GM18499 (cell line): ENCODE measurements around the gene LIFR.

Experiments used
- ATAC-seq: cut with Tn5 transposase; IDR thresholded peaks from one replicate; pipeline ENCODE4 v1.9.1; 2021; ENCODE audit warnings: moderate number of reproducible peaks; ENCODE audit not compliant: insufficient read depth, unreplicated experiment

The LIFR gene

DNA sequence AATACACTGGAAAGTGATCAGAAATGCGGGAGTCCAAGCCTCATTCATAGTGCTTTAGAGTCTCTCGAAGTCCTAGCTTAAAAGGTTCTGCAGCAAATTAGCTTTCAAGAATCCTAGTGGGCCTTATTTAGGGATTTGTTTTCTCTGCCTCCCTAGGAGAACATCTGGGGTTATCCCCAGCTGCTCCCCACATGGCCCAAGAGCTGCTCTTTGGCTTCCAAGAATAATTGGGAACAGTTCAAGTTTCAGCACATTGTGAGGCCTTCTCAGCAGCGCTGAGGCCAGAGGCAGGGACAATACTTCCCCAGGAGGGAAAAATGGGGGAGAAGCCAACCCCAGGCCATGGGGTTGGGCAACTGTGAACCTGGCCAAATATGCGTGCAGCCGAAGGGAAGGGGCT, 108.7 kb downstream of the LIFR start:
- no peak for ATAC-seq

DNA sequence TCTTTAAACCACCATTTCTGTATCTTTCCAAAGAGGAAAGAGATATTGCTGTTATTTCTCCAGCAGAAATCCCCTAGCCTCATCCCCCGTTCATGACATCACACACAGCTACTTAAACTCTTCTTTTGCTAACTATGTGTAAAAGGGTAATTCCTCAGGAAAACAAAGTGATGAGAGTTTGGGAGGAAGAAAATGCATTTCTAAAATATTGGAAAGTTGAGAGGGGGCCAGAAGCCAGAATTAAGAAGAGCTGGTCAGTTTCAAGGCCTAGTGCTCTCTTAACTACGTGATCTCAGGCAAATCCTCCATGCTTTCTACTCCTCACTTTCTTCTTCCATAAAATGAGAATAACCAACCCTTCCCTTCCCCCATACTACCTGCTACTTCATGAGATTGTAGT, 109.4 kb downstream of the LIFR start:
- ATAC-seq, result no peak

DNA sequence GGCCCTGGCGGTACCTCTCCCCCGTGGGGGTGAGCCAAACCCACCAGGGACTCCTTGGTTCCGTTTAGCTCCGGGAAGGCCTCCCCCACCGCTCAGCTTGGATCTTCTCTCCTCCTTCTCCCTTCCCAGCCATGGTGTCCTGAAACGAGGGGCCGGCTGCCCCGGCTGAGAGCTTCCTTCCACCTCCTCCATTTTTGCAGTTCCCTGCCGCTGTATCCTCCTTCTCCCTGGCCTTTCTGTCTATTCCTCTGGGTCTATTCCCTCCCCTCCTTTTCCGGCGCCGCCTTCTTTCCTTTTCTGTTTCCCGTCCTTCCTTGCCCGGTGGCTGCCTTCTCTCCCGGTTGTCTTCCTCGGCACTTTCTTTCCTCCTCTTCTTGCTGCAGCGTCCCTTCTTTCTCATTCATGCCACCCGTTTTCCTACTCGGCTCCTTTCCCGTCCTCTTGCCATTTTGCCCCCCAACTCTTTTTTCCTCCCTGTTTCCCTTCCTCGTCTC, 110.4 kb downstream of the LIFR start:
- ATAC-seq, result no peak

DNA sequence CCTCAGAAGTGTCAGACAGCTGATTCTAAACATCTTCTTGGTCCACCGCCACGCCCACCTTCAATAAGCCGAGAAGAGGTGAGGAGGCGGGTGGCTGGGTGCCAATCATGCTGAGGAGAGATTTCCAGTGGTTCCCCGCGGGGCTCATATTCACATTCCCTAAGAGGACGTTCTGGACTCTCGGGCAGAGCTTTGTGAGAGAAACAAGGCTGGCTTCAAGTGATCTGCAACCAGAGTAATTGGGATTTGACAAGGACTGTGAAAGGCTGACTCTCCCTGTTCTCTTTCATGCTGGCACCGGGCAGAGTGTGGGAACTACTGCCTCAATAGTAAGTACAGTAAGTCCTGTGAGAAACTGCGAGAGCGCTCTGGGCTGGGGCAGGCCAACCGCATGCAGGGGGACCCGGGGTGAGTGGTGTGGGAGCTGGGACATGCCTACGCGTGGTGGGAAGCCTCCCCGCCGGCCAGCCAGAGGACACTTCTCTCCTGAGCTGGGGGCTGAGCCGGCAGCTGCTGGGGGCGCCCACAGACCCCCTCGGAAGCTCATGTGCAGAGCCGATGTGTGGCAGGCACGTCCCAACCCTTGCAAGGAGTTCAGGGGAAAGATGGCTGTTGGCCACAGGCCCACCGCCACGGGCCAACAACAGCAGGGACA, 110.9 kb downstream of the LIFR start:
- no peak for ATAC-seq

DNA sequence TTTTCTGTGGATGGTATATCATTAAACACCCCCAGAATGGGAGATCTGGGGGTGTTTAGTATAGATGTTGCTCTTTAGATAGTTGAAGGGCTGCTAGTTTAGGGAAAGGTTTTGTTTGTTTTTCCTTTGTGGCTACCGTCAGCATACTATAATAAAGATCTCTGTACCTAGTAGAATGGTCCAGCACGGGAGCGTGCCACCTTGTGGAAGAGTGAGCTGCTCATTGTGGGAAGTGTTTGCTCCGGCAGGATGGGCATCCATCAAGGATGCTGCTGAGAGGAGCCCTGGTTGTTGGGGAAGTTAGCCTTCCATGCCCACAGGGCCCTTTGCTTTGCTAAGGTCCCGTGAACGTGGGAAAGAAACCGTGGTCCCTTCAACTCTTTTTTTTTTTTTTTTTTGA, 113.1 kb downstream of the LIFR start:
- ATAC-seq, result no peak

DNA sequence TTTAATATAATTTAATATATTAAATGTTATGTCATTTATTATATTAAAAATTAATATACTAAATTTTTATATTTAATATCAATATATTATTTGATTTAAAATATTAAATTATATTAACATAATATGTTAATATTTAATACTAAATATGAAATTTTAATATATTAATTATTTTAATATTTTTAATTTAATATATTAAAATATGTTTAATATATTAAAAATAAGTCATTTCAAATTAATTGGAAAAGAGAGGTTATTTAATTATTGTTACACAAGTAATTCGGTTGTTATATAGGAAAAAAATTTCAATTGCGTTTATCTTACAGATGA, 114.2 kb downstream of the LIFR start:
- no peak for ATAC-seq

DNA sequence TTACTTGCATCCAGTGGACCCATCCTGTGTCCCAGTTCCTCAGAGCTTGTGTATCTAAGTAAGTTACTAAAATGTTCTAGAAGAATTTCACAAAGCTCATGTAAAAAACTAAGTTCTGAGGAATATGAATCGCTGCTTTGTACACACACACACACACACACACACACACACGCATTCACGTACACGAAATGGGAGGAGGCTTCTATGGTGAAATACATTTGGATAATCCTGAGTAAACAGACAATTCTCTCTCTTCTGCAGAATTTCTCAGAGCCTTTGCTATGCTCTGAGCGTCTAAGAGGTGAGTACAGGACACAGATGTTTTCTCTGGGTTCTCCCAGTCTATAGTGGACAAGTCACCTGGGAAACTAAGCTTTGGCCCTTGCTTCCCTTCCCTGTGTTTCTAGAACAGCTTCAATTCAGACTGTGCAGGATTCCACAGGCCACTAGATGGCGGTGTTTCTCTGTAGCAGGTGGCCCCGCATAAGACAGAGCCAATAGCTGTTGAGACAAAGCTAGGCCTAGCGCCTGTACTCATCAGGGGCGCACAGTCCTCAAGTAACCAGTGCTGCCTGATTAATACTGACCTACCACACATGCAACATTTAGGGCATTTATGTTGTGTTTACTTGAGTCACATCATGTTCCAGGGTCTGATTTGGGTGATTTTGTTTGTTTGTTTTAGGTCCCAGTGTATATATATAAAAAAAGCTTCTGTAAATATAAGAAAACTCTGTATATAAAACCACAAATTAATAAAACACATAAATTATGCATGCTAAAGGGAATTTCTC, 114.8 kb downstream of the LIFR start:
- peak; percentile 96 for ATAC-seq

DNA sequence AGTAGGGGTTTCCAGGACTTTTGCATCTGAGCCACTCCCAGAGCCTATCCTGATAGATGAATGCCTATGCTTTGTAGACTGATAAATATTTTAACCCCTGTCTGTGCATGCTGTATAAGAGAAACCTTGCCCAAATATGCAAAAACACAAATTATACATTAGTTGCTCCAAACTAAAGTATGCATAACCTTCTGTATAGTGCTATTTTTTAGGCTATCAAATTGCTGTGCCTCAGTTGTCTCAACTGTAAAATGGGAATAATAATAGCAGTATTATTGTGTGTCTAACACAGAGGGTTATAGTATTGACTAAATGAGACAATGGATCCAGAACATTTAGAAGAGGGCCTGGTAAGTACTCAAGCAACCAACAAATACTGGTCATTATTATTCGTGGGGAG, 117.7 kb downstream of the LIFR start:
- ATAC-seq, result no peak

DNA sequence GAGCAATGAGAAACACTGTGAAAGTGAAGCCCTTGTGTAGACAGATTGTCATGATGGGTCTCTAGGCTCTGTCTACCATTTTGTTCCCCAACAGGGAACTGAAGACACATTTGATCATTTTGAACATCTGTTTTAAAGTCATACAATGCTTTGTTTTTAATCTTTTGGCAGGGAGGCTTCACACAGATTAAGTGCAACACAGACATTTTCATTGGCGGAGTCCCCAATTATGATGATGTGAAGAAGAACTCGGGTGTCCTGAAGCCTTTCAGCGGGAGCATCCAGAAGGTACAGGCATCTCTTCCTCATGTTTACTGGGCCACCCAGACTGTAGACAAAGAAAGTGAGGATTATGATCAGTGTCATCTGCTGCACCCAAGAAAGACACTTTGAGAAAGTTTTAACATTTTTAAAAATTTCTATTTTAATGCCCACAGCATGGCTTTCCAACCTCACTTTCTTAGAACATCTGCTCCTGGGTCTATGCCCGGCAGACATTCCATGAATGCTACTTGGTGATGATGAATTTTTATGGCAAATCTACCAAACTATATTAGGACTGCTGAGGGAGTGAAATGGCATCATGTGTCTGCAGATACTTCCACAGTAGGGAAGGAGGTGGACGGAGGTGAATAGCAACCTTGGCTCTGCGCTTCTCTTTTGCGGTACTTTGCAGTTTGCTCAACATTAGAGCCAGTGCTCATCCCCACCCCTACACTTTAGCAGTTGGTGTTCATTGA, 121.3 kb downstream of the LIFR start:
- no peak for ATAC-seq

DNA sequence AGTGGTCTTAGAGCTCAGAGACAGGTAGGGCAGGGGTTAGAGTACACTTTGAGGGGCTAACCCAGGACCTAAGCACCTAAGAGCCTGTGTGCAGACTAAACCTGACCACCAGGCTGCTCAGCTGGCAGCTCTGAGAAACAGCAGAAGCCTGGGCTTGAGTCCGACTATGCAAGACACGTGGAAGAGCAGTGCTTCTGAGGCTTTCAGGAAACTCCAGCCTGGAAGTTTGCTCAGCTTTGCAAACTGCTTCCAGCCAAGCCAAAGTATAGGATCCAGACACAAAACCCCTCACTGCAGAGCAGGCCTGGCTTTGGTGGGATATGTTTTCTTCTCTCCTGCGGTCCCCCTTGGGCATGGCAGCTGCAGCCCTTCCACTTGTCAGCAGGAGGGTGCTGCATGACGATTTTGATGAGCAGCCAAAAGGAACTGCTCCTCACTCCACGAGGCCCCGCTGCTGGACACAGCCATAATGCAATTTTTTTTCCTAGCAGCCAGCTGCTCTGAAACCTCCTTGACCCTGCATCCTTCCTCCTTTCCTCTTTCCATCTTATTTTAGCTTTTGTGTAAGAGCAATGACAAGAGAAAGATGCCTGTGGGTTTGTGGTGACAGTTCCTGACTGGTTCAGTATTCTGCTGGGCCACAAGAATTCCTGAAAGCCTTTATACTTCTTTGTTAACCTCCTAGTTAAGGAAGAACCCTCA, 123.1 kb downstream of the LIFR start:
- no peak for ATAC-seq

DNA sequence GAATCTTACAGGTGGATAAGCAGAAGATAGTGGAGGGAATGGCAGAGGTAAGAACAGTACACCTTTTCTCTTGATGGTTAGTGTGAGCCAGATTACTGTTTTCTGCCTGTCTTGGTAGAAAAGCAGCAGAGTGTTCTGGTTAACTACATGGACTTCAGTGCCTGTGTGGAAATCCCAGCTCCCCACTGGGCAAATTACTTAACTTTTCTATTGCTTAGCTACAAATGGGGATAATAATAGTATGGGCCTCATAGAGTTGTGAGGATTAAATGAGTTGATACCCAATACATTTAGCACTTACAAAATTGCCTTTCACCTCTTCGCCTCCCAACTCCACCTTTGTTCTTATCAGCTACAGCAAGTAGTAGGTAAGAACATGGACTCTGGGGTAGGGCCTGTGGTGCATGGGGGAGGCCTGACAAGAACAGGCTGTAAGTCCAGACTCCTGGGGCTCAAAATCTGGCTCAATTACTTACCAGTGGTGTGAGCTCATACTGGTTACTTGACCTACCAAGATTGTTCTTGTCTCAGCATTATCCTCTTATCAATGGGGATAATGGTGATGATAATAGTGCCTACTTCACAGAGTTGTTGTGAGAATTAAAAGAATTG, 125.1 kb downstream of the LIFR start:
- no peak for ATAC-seq

DNA sequence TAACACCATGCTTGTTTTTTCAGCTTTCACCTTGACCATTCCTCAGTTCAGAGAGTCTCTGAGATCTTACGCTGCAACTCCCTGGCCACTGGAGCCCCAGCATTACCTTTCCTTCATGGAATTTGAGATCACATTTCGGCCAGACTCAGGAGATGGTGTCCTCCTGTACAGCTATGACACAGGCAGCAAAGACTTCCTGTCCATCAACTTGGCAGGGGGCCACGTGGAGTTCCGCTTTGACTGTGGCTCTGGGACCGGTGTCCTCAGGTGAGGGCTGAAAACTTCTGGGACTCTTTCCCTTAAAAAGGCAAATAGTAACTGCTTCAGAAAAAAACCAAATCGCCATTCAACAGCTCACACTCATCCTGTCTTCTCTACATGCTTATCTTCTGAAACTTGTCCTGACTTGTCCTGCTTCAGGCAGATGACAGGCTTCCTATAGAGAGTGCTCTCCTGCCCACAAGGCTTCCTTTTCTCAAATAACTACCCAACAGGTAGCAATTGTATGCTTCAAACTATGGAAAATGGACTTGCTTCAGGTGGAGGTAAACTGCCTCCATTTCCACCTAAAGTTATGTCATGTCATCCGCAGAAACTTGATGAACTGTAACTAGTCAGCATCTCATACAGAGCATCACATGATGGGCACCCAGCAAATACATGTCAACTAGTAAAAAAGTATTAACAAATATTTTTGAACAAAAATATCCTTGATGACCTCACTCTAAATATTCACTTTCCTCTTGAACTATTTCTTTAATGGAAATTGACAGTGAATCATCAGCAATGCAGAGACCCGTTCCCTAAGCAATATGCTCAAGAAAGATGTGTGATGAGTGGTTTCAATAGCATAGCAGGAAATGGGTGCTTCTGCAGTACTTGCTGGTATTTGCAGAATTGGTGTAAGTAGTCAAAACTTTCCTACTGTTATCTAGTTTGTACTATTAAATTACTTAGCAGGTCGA, 129.2 kb downstream of the LIFR start:
- ATAC-seq, result no peak

DNA sequence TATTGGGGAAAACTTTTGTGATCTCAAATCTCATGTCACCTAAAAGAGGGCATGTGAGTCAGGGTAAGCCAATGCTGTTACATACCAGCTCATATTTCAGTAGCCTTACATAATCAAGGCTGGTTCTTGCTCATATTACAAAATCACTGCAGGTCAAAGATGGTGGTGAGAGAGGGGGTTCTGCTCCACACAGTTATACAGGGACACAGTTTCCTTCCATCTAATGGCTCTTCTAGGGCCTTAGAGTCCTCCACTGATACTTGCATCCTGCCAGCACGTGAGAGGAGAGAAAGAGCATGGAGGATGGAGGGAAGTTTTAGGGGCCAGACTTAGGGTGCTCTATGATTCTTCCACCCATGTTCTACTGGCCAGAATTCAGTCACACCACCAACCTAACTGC, 130.0 kb downstream of the LIFR start:
- no peak for ATAC-seq
